Activated naive CD8-positive, alpha-beta T cell treated with anti-CD3 and anti-CD28 coated beads, Interleukin-2, amount 50 U/mL, for 24 hours (primary cell): ENCODE results near the gene USP12.
"Not testable (repeated sequence)": the region's sequence is repeated elsewhere in the genome, so short reads cannot be mapped to it uniquely, and the experiment has no call there.

Experiments
- ATAC-seq: fragments of 150-1000 bp; cut with Tn5 transposase; one replicate; pipeline ENCODE4 v1.10.0; 2021
- DNase-seq: peaks from one replicate; pipeline ENCODE4 v3.0.0; 2021
- H3K27ac Mint-ChIP-seq: one replicate; pipeline ENCODE4 v1.8.0; 2021; ENCODE audit warnings: mild to moderate bottlenecking, mixed read lengths
- H3K27me3 Mint-ChIP-seq: one replicate; pipeline ENCODE4 v1.8.0; 2021; ENCODE audit warnings: mixed read lengths
- H3K36me3 Mint-ChIP-seq: one replicate; pipeline ENCODE4 v1.8.0; 2021; ENCODE audit warnings: low read depth, mixed read lengths
- H3K4me1 Mint-ChIP-seq: one replicate; pipeline ENCODE4 v1.8.0; 2021; ENCODE audit warnings: mixed read lengths
- H3K4me3 Mint-ChIP-seq: one replicate; pipeline ENCODE4 v1.8.0; 2021; ENCODE audit warnings: mild to moderate bottlenecking, moderate library complexity, mixed read lengths
- H3K9me3 Mint-ChIP-seq: one replicate; pipeline ENCODE4 v1.8.0; 2021; ENCODE audit warnings: mixed read lengths

The USP12 gene

DNA sequence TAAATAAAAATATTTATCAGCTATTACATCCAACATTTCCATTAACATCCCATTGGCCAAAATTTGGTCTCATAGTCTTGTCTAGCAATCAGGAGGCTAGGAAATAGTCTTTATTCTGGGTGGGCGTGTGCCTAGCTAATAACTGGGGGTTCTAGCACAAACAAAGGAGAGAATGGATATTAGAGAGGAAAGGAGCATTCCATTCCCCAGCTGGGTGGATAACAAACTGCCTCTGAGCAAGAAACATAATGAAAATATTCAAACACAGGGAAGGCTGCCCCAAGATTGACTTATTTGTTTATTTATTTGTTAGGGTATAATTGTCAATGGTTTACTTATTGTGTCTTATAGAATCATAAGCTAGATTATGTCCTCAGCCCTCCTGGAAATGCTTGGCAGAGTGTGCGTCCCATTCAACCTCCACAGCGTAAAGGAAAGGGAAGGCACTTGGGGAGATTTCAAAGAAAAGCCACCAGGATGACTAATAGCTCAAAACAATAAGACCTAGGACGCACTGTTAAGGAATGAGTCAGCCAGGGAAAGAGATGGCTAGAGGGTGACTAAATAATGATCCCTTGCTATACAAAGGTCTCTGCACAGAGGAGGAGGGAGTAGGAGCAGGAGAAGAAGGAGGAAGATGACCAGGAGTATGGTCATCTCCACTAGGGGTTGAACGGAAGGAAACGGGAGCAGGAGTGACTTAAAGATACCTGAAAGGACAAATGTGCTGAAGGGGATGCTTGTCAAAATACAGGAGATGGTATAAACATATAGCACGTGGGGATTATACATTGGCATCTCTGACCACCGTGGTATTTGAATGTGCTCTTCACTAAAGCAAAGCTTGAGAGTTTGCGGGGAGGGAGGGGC is 23.5 kb upstream of the USP12 start:
- Mint-ChIP-seq H3K36me3 (no peaks in the 10 kb centered on the region), H3K9me3 (peaks cover 6% of the 10 kb centered on the region), H3K4me1 (peaks cover 21% of the 10 kb centered on the region), H3K27me3 (peaks cover 14% of the 10 kb centered on the region), H3K27ac (peak overlapping the region; percentile 49), H3K4me3 (no peak overlapping the region)
- peak; percentile 97 for ATAC-seq
- no peak for DNase-seq

DNA sequence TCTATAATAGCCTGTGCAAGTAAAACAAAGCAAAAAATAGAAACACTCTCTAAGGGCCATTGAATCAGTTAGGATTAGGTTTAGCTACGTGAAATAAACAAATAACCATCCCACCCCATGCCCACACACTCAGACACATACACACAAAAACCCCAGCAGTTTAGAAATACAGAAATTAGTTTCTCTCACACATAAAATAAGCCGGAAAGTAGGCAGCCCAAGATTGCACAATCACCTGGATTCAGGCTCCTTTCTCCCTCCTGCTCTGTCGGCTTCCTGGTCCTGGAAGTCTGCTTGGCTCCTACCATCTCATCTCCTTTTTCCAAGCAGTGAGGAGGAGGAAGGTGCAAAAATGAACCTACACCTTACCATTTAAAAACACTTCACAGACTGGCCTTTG is 22.6 kb upstream of the USP12 start:
- Mint-ChIP-seq H3K9me3 (peaks cover 6% of the 10 kb centered on the region), H3K4me3 (no peak overlapping the region), H3K27ac (no peak overlapping the region), H3K4me1 (peaks cover 21% of the 10 kb centered on the region), H3K36me3 (no peaks in the 10 kb centered on the region), H3K27me3 (peaks cover 14% of the 10 kb centered on the region)
- no peak for DNase-seq
- ATAC-seq: no peak

DNA sequence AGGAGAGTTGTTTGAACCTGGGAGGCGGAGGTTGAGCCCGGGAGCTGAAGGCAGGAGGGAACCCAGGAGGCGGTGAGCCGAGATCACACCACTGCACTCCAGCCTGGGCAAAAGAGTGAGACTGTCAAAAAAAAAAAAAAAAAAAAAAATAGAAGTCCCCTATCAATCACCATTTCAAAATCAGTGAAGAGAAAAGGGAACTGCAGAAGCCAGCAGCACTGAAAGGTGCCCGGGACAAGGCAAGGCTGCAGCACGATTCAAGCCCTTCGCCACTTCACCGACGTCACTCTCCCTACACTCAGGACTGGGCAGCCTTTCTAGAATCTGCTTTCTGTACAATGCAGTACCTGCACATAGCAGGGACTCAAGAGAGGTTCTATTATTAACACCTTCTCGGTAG is 21.9 kb upstream of the USP12 start:
- Mint-ChIP-seq H3K4me3 (no peak overlapping the region), H3K9me3 (peaks cover 6% of the 10 kb centered on the region), H3K4me1 (peaks cover 21% of the 10 kb centered on the region), H3K36me3 (no peaks in the 10 kb centered on the region), H3K27me3 (peaks cover 14% of the 10 kb centered on the region), H3K27ac (no peak overlapping the region)
- DNase-seq: no peak
- ATAC-seq: no peak

DNA sequence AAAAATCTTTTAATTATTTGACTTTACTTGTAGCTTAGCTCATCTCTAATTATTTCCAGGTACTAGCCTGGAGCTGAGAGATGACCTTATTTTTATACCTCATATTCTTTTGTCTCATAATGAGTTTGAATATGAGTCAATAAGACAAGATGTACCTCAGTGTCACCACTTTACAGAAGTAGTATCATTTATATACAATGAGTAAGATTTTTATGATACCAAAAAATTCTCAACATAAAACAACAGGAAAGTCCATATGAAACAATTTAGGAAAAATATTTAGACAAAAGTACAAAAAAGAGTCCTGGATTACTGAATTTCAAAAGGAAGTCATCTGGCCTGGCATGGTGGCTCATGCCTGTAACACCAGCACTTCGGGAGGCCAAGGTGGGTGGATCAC is 21.4 kb upstream of the USP12 start:
- Mint-ChIP-seq H3K9me3 (peaks cover 4% of the 10 kb centered on the region), H3K36me3 (no peaks in the 10 kb centered on the region), H3K4me3 (no peak overlapping the region), H3K27ac (no peak overlapping the region), H3K27me3 (peaks cover 14% of the 10 kb centered on the region), H3K4me1 (peaks cover 21% of the 10 kb centered on the region)
- ATAC-seq: no peak
- no peak for DNase-seq

DNA sequence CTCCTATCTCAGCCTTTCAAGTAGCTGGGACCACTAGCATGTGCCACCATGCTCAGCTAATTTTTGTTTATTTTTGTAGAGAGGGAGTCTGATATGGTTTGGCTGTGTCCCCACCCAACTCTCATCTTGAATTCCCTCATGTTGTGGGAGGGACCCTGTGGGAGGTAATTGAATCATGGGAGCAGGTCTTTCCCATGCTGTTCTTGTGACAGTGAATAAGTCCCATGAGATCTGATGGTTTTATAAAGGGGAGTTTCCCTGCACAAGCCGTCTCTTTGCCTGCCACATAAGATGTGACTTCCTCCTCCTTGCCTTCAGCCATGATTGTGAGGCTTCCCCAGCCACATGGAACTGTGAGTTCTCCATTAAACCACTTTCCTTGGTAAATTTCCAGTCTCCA is 20.8 kb upstream of the USP12 start:
- H3K27ac Mint-ChIP-seq, H3K36me3 Mint-ChIP-seq, H3K4me3 Mint-ChIP-seq, DNase-seq, ATAC-seq, H3K9me3 Mint-ChIP-seq: not testable (repeated sequence)
- H3K27me3 Mint-ChIP-seq: peaks cover 14% of the 10 kb centered on the region
- H3K4me1 Mint-ChIP-seq: peaks cover 21% of the 10 kb centered on the region

DNA sequence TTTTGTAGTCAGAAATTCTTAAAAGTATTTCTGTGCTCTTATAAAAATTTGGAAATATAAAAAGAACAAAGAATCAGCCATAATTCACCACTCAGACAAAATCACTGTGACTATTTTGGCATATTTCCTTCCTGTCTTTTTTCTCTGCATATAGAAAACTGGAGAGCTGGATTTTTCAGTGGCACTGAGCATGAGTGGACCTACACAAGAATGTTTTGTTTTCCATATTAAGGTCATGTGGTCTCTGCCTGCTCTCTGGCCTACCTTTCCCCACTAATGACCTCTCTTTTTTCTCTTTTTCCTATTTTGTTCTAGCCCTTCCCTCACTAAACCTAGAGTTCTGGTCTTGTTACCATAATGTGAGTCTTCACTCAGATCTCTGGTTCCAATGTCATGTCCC is 17.6 kb upstream of the USP12 start:
- H3K4me3 Mint-ChIP-seq: no peak overlapping the region
- H3K4me1 Mint-ChIP-seq: peaks cover 10% of the 10 kb centered on the region
- H3K9me3 Mint-ChIP-seq: no peaks in the 10 kb centered on the region
- H3K36me3 Mint-ChIP-seq: no peaks in the 10 kb centered on the region
- no peak for ATAC-seq
- H3K27ac Mint-ChIP-seq: no peak overlapping the region
- H3K27me3 Mint-ChIP-seq: peaks cover 4% of the 10 kb centered on the region
- no peak for DNase-seq

DNA sequence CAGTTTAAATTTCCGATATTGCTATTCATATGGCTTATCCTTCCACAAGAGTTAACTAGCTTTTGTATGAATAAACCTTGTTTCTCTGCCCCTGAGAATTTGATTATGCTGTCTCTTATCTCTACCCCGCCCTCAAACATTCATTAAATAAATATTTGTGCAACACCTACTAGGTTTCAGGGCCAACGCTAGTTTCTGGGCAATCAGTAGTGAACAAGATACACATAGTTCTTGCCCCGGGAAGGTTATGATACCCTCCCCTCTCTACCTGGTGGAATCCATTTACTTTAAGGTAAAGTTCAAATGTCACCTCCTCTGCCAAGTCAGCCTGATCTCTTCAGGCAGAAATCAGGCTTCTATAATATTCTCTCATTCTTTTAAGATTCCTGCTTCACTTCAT is 16.6 kb upstream of the USP12 start:
- H3K27ac Mint-ChIP-seq: no peak overlapping the region
- no peaks in the 10 kb centered on the region for H3K9me3 Mint-ChIP-seq
- H3K36me3 Mint-ChIP-seq: no peaks in the 10 kb centered on the region
- H3K4me3 Mint-ChIP-seq: no peak overlapping the region
- ATAC-seq (no peak), DNase-seq (no peak)
- peaks cover 8% of the 10 kb centered on the region for H3K4me1 Mint-ChIP-seq
- H3K27me3 Mint-ChIP-seq: peaks cover 1% of the 10 kb centered on the region

DNA sequence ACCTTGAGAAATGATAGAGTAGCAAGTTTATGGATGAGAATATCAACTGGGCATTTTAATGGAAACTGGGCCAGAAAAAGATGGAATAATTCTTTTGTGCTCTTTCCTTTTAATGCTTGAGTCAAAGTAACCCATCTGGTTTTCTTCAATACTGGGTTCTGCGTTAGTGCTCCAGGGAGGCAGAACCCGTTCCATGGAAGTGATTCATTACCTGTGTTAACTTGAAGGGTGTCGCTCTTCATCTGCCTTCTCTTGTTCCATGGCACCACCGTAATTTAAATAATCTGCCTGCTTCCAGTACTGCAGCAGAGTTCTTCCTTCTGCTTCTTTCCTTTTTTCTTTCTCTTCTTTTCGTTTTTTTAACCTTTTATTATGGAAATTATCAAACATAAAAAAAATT is 14.7 kb upstream of the USP12 start:
- Mint-ChIP-seq H3K27me3 (no peaks in the 10 kb centered on the region), H3K9me3 (no peaks in the 10 kb centered on the region), H3K36me3 (no peaks in the 10 kb centered on the region), H3K27ac (no peak overlapping the region), H3K4me3 (no peak overlapping the region), H3K4me1 (no peaks in the 10 kb centered on the region)
- DNase-seq: no peak
- no peak for ATAC-seq

DNA sequence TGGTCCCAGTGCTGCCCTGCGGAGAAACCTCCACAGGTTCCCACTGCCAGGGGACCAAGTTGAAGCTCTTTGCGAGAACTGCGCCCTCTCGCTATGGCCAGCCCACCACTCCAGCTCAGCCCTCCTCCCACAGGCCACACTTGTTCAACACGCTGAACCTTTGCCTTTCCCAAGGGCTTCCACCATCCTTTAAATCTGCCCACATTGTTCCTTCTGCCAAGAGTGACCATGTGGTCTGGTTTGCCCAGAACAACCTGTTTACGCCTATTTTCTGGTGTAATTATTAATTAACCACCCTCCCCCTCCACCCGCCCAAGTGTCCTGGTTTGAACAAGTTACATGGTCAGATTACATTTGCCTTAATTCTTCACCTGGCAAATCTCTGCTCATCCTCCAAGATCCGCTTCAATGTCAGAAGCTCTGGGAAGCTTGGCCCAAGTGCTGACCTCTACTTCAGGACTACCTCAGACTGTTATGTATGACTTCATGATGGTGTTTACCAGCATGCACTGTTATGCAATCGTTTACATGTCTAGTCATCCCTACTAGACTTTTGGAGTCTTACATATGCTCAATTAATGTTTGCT is 12.0 kb upstream of the USP12 start:
- H3K4me1 Mint-ChIP-seq: no peaks in the 10 kb centered on the region
- H3K4me3 Mint-ChIP-seq: no peak overlapping the region
- H3K9me3 Mint-ChIP-seq: no peaks in the 10 kb centered on the region
- DNase-seq (no peak), ATAC-seq (no peak)
- no peaks in the 10 kb centered on the region for H3K36me3 Mint-ChIP-seq
- no peak overlapping the region for H3K27ac Mint-ChIP-seq
- no peaks in the 10 kb centered on the region for H3K27me3 Mint-ChIP-seq

DNA sequence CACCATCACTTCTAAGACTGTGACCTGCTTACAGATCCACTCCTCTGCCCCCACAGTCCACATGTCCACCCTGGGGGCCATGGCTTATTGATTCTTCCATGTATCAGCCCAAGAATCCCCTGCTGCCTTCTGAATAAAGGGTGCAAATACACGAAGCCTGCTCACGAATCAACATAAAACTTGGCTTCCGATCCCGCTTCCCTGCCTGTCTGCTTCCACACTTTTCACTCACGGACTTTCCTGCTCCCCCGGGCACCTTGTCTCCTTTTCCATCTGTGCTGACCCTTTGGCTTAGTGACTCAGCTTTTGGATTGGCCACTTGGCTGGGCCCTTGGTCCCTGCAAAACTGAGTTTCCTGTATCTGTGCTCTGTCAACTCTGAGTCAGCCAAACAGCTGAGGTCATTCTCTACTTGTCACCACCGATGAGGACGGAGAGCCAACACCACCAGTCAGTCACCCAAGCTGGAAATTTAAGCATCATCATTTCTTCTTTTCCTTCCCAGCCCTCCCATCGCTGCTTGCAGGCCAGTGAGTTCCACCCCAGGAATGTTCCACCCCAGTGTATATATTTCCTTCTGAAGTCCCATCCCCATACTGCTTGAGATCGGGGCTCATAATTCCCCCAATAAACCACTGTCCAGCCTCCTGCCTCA is 11.4 kb upstream of the USP12 start:
- H3K27ac Mint-ChIP-seq: no peak overlapping the region
- peaks cover 2% of the 10 kb centered on the region for H3K4me1 Mint-ChIP-seq
- no peak for ATAC-seq
- H3K9me3 Mint-ChIP-seq: no peaks in the 10 kb centered on the region
- H3K27me3 Mint-ChIP-seq: no peaks in the 10 kb centered on the region
- DNase-seq: no peak
- no peak overlapping the region for H3K4me3 Mint-ChIP-seq
- no peaks in the 10 kb centered on the region for H3K36me3 Mint-ChIP-seq

DNA sequence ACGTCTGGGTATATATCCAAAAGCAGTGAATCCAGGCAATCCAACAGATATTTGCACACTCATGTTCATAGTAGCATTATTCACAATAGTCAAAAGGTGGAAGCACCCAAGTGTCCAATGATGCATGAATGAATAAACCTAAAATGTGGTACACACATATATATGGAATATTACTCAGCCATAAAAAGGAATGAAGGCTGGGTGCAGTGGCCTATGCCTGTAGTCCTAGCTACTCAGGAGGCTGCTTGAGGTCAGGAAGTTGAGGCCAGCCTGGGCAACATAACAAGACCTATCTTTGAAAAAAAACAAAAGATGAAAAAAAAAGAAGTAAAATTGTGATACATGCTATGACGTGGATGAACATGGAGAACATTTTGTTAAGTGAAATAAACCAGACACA is 10.4 kb upstream of the USP12 start:
- no peak overlapping the region for H3K4me3 Mint-ChIP-seq
- H3K27me3 Mint-ChIP-seq: no peaks in the 10 kb centered on the region
- H3K9me3 Mint-ChIP-seq: no peaks in the 10 kb centered on the region
- no peaks in the 10 kb centered on the region for H3K36me3 Mint-ChIP-seq
- DNase-seq: no peak
- no peak overlapping the region for H3K27ac Mint-ChIP-seq
- H3K4me1 Mint-ChIP-seq: peaks cover 7% of the 10 kb centered on the region
- ATAC-seq: no peak

DNA sequence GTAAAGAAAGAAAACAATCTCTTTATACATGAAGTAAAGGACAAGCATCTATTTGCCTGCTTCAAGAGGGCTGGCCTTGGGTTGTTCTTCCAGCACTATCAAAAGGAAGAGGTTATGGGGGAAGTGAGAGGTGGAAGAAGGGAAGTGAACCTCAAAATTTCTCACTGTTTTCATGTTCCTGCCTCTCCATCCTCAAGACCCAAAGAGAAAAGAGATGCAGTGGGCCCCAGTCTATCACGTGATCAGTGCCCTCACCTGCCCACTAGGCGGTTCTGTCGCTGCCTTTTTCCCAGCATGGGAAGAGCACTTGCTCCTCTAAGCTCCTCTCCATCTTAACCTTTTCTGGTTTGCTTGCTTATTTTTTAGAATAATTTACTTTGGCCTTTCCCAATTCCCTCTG is 6.2 kb upstream of the USP12 start:
- H3K4me3 Mint-ChIP-seq: no peak overlapping the region
- H3K36me3 Mint-ChIP-seq: no peaks in the 10 kb centered on the region
- no peak for ATAC-seq
- H3K27ac Mint-ChIP-seq: no peak overlapping the region
- H3K27me3 Mint-ChIP-seq: no peaks in the 10 kb centered on the region
- H3K9me3 Mint-ChIP-seq: no peaks in the 10 kb centered on the region
- peaks cover 35% of the 10 kb centered on the region for H3K4me1 Mint-ChIP-seq
- DNase-seq: no peak

DNA sequence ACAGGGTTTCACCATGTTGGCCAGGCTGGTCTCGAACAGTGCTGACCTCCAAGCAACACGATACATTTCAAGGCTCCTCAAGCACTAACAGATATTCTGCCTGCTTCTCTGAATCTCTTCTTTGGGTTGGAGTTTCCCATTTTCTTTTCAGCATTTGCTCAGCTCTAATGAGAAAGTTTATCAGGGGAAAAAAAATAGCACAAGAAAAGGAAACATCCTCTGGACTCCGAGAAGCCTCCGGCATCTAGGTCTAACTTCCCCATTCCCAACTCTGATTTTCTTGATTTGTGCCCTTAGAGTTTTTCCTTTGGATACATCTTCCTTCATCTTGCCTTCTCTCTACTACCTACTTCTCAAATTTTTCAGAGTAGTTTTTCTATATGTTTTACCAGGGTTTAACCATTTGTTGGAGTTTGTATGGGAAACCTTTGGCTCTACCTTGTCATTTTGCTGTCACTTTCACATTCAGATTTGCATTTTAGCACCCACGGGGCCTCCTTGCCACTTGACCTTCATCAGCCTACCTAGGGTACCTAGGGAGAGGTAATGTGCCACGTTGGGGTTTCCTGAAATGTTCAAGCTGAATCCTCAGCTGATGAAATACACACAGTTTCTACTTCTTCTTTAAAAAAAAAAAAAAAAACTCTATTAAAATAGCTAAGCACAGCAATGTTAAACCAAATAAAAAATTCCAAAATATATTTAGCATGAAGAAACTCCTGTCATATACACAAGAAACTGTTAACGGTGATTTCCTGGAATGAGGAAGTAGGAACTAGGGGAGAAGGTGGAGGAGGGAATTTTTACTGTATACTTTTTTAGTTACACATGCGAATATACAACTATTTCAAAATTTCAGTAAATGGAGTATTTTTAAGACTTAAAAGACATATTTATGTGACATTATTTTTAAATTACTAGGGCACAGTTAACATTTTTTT is 5.1 kb upstream of the USP12 start:
- no peaks in the 10 kb centered on the region for H3K27me3 Mint-ChIP-seq
- H3K4me3 Mint-ChIP-seq: no peak overlapping the region
- peaks cover 42% of the 10 kb centered on the region for H3K4me1 Mint-ChIP-seq
- no peak for DNase-seq
- H3K27ac Mint-ChIP-seq: peak overlapping the region; percentile 84
- no peak for ATAC-seq
- no peaks in the 10 kb centered on the region for H3K9me3 Mint-ChIP-seq
- no peaks in the 10 kb centered on the region for H3K36me3 Mint-ChIP-seq

DNA sequence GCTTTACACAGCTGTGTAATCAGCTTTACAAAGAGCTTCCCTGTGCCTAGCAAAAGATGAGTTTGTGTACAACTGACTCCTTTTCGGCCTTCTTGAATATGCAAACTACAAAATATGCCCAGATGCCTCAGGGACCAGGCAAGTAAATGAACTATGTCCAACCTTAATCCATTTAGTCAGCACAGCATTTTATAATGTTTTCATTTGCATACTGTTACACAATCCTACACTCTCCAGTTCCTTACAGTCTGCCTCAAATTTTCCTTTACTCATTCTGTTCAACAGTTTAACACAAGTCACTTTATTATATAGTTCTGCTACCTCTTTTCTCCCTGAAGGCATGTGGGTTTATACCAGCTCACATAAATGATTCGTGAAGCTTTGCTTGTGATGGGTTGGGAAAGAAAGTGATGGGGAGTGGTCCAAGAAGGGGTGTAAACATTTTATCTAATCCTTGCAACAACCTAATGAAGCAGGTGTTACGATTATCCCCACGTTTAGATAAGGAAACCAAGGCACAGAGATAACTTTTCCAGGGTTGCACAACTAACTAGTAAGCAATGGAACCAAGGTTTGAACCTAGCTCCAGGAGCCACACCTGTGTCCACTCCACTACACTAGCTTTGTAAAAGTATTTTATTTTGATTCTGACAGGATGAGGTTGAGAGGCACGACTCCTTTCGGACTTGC is 3.3 kb upstream of the USP12 start:
- Mint-ChIP-seq H3K9me3 (no peaks in the 10 kb centered on the region), H3K27me3 (no peaks in the 10 kb centered on the region), H3K4me3 (no peak overlapping the region), H3K4me1 (peaks cover 50% of the 10 kb centered on the region), H3K36me3 (peaks cover 4% of the 10 kb centered on the region), H3K27ac (no peak overlapping the region)
- DNase-seq (no peak), ATAC-seq (no peak)
